ENCODE data around the gene MRPL17.
A peak's percentile ranks its signal among the peaks of the same experiment; 100 is the strongest.

Gene MRPL17

GRCh38 chr11:6648501-6648900, 34.6 kb downstream of the MRPL17 start:
- TF ChIP-seq, protein P1, sequence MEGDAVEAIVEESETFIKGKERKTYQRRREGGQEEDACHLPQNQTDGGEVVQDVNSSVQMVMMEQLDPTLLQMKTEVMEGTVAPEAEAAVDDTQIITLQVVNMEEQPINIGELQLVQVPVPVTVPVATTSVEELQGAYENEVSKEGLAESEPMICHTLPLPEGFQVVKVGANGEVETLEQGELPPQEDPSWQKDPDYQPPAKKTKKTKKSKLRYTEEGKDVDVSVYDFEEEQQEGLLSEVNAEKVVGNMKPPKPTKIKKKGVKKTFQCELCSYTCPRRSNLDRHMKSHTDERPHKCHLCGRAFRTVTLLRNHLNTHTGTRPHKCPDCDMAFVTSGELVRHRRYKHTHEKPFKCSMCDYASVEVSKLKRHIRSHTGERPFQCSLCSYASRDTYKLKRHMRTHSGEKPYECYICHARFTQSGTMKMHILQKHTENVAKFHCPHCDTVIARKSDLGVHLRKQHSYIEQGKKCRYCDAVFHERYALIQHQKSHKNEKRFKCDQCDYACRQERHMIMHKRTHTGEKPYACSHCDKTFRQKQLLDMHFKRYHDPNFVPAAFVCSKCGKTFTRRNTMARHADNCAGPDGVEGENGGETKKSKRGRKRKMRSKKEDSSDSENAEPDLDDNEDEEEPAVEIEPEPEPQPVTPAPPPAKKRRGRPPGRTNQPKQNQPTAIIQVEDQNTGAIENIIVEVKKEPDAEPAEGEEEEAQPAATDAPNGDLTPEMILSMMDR (IDR thresholded peaks at IDR 0.05; ENCODE audit: insufficient read depth, low read length, missing control alignments), result no peak
- DNase-seq (ENCODE audit: low read depth, low spot score), result no peak
- ChIA-PET CTCF (no interaction called here), POLR2A (no interaction called here)
- no peak overlapping the region for H3K4me3 ChIP-seq (ENCODE audit: low read depth, low read length)

DNA sequence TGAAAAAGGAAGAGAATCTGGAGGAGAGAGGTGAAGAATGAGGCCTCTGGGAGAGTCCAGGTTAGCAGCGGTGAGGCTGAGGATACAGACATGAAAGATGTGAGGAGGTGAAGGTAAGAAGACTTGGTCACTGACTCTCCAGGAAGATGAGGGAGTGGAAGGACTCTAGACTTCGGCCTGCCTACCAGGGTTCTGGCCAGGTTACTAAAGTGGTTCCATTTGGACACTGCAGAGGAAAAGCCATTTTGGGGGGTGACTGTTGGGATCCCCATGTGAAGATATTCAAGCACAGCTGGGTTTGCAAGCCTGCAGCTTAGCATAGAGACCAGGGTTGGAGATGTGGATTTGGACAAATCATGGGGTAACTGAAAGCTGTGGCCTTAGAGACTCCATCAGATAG, 35.3 kb downstream of the MRPL17 start:
- ChIA-PET CTCF (interaction anchor here (1.1 to 1.9 kb wide), 3 partner anchors 8 to 21 kb away, joined by 3 to 5 read pairs (median 5); partner anchors contain the start of gene DCHS1), POLR2A (interaction anchor here (0.6 to 1.4 kb wide), 2 partner anchors 12 to 36 kb away, joined by 3 to 4 read pairs; partner anchors contain the start of gene TAF10)
- no peak for DNase-seq (ENCODE audit: low read depth, low spot score)

GRCh38 chr11:6646918-6647679, 36.0 kb downstream of the MRPL17 start:
- POLR2A ChIA-PET, result interaction anchor here (0.6 to 1.6 kb wide), 4 partner anchors 12 to 1000 kb away, joined by 3 to 7 read pairs (median 4); partner anchors contain the start of genes TAF10 and TPP1
- TF ChIP-seq, protein P1 (IDR thresholded peaks at IDR 0.05; ENCODE audit: insufficient read depth, low read length, missing control alignments), result no peak
- CTCF ChIA-PET, result interaction anchor here (0.7 to 1.9 kb wide), 6 partner anchors 9 to 116 kb away, joined by 3 to 5 read pairs (median 4); partner anchors contain the start of gene DCHS1
- H3K4me3 ChIP-seq (ENCODE audit: low read depth, low read length), result no peak overlapping the region; the same call in 1 of the 2 replicates
- no peak for DNase-seq (ENCODE audit: low read depth, low spot score)

More for the DNA sequence above, 35.3 kb downstream of the MRPL17 start:
- H3K4me3 ChIP-seq (ENCODE audit: low read depth, low read length), result no peak overlapping the region
- TF ChIP-seq, protein P1 (IDR thresholded peaks at IDR 0.05; ENCODE audit: insufficient read depth, low read length, missing control alignments), result no peak

GRCh38 chr11:6646576-6646917, 36.6 kb downstream of the MRPL17 start:
- POLR2A ChIA-PET, result interaction anchor here (1.1 to 1.6 kb wide), 3 partner anchors 27 to 174 kb away, joined by 3 to 7 read pairs (median 4); partner anchors contain the start of genes TAF10 and TPP1
- CTCF ChIA-PET, result interaction anchor here (0.7 to 1.9 kb wide), 6 partner anchors 8 to 115 kb away, joined by 3 to 5 read pairs (median 4); partner anchors contain the start of gene DCHS1
- H3K4me3 ChIP-seq (ENCODE audit: low read depth, low read length), result peak overlapping the region; percentile 34
- DNase-seq (ENCODE audit: low read depth, low spot score), result no peak
- TF ChIP-seq, protein P1 (IDR thresholded peaks at IDR 0.05; ENCODE audit: insufficient read depth, low read length, missing control alignments), result no peak

DNA sequence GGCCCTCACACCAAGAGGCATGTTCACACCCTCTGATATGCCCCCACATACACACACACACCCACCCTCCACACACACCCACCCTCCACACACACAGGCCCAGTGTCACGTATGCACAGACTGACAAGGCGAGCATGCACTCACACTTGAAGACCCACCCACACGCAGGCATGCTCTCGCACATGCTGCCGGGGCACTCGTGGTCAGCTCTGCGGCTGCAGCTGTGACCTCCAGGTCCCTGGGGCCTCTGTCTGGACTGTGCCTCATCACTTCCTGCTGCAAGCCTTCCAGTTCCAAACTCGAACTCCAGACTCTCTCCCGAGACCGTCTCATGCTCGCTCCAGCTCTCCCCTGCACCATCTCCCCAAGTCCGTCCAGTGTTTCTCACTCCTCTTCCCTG, 37.1 kb downstream of the MRPL17 start:
- POLR2A ChIA-PET, result interaction anchor here (1.1 to 1.6 kb wide), 2 partner anchors 27 to 173 kb away, joined by 3 to 7 read pairs; partner anchors contain the start of gene TPP1
- TF ChIP-seq, protein P1 (IDR thresholded peaks at IDR 0.05; ENCODE audit: insufficient read depth, low read length, missing control alignments), result no peak
- CTCF ChIA-PET, result interaction anchor here (1.1 to 1.9 kb wide), 4 partner anchors 12 to 141 kb away, joined by 3 to 5 read pairs (median 3); no protein-coding TSS in a partner anchor
- no peak for DNase-seq (ENCODE audit: low read depth, low spot score)
- peak overlapping the region; percentile 34 for H3K4me3 ChIP-seq (ENCODE audit: low read depth, low read length)

DNA sequence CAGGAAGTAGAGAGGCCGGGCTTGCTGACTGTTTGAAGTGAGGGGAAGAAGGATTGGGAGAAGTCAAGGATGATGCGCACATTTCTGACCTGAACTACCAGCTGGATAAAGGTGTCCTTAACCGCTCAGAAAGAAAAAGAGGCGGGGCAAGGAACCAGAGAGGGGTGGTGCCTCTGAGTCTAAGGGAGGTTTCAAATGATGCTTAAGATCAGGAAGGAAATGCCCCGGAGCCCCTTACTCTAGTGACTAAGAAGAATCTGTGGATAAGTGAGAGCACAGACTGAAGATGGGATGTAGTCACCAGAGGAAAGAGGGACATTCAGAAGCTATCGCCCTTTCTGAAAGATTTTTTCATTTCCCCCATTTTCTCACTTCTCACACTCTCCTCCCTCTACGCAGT, 40.2 kb downstream of the MRPL17 start:
- TF ChIP-seq, protein P1 (IDR thresholded peaks at IDR 0.05; ENCODE audit: insufficient read depth, low read length, missing control alignments), result no peak
- POLR2A ChIA-PET, result no interaction called here
- DNase-seq (ENCODE audit: low read depth, low spot score), result no peak
- CTCF ChIA-PET, result interaction anchor here (1.3 kb wide), 1 partner anchor 24 kb away, joined by 3 read pairs; no protein-coding TSS in a partner anchor
- no peak overlapping the region for H3K4me3 ChIP-seq (ENCODE audit: low read depth, low read length)

Measured in AG04449 (cell line).